GM23338 (cell line): ENCODE data around the gene TULP4. TPM values are rescaled to one million over a fixed set of nuclear protein-coding genes. Genes with fewer than 3 reads are reported as not detected.

Experiments used
- ATAC-seq: fragments of 200-7000 bp; cut with Tn5 transposase; 3 replicates; pipeline ENCODE4 v1.9.1; 2020
- DNase-seq: peaks from one replicate; pipeline ENCODE4 v3.0.0-alpha.2; 2015; ENCODE audit warnings: low spot score
- H2AFZ ChIP-seq: fragments of 200-600 bp; sonication (generic); 2 replicates; pipeline ENCODE4 v1.8.0; 2016; ENCODE audit warnings: antibody characterized with exemption, mild to moderate bottlenecking, moderate library complexity
- H3F3A ChIP-seq: fragments of 200-600 bp; sonication (generic); replicated peaks from 2 replicates; pipeline ENCODE4 v1.8.0; 2017; ENCODE audit warnings: antibody characterized with exemption, mixed run types, low read depth
- H3K27ac ChIP-seq: fragments of 200-600 bp; sonication (generic); 2 replicates; pipeline ENCODE4 v1.6.1; 2016; ENCODE audit warnings: low read depth
- H3K27me3 ChIP-seq: fragments of 200-600 bp; sonication (generic); 2 replicates; pipeline ENCODE4 v1.8.0; 2016; ENCODE audit warnings: mild to moderate bottlenecking, mixed run types, moderate library complexity; ENCODE audit not compliant: insufficient read depth
- H3K36me3 ChIP-seq: fragments of 200-600 bp; sonication (generic); 2 replicates; pipeline ENCODE4 v1.8.0; 2016; ENCODE audit warnings: mild to moderate bottlenecking; ENCODE audit not compliant: insufficient read depth
- H3K4me1 ChIP-seq: fragments of 200-600 bp; sonication (generic); 2 replicates; pipeline ENCODE4 v1.8.0; 2016; ENCODE audit warnings: mild to moderate bottlenecking, moderate library complexity; ENCODE audit not compliant: insufficient read depth
- H3K4me2 ChIP-seq: fragments of 200-600 bp; sonication (generic); 2 replicates; pipeline ENCODE4 v1.7.1; 2017; ENCODE audit warnings: mixed run types
- H3K4me3 ChIP-seq: fragments of 200-600 bp; sonication (generic); 2 replicates; pipeline ENCODE4 v1.6.1; 2016; ENCODE audit warnings: mixed run types
- H3K79me2 ChIP-seq: fragments of 200-600 bp; sonication (generic); replicated peaks from 2 replicates; pipeline ENCODE4 v1.8.0; 2017; ENCODE audit warnings: mild to moderate bottlenecking; ENCODE audit not compliant: insufficient read depth
- H3K9me2 ChIP-seq: fragments of 200-600 bp; sonication (generic); 2 replicates; pipeline ENCODE4 v1.8.0; 2017; ENCODE audit not compliant: insufficient read depth
- H4K20me1 ChIP-seq: fragments of 200-600 bp; sonication (generic); replicated peaks from 2 replicates; pipeline ENCODE4 v1.8.0; 2017; ENCODE audit warnings: mild to moderate bottlenecking; ENCODE audit not compliant: insufficient read depth
- H3K27ac Mint-ChIP-seq: 2 replicates; pipeline ENCODE4 v1.8.0; 2020; ENCODE audit warnings: inconsistent platforms, mild to moderate bottlenecking, moderate library complexity, mixed read lengths
- H3K27me3 Mint-ChIP-seq: 3 replicates; pipeline ENCODE4 v1.8.0; 2022; ENCODE audit warnings: low read depth, mild to moderate bottlenecking, moderate library complexity, mixed read lengths, inconsistent platforms; ENCODE audit not compliant: insufficient read depth, poor library complexity
- H3K36me3 Mint-ChIP-seq: 3 replicates; pipeline ENCODE4 v1.8.0; 2021; ENCODE audit warnings: low read depth, mild to moderate bottlenecking, inconsistent platforms, moderate library complexity, mixed read lengths
- H3K4me1 Mint-ChIP-seq: 3 replicates; pipeline ENCODE4 v1.8.0; 2020; ENCODE audit warnings: mild to moderate bottlenecking, inconsistent platforms, mixed read lengths
- H3K4me3 Mint-ChIP-seq: 3 replicates; pipeline ENCODE4 v1.8.0; 2021; ENCODE audit warnings: moderate library complexity, mild to moderate bottlenecking, inconsistent platforms, mixed read lengths
- H3K9me3 Mint-ChIP-seq: 3 replicates; pipeline ENCODE4 v1.8.0; 2020; ENCODE audit warnings: moderate library complexity, mild to moderate bottlenecking, inconsistent platforms, mixed read lengths
- CREB1 ChIP-seq: fragments of 250-450 bp; sonication (Bioruptor Pico); IDR thresholded peaks from 2 replicates; pipeline ENCODE4 v1.5.0; 2020; ENCODE audit warnings: low read depth, mild to moderate bottlenecking, moderate library complexity
- EZH2 ChIP-seq: fragments of 200-600 bp; sonication (generic); IDR thresholded peaks from one replicate; pipeline ENCODE4 v1.8.0; 2017; ENCODE audit warnings: antibody characterized with exemption, mild to moderate bottlenecking, low read depth; ENCODE audit not compliant: unreplicated experiment
- EZH2phosphoT487 ChIP-seq: fragments of 200-600 bp; sonication (generic); IDR thresholded peaks from one replicate; pipeline ENCODE4 v1.8.1; 2018; ENCODE audit warnings: antibody characterized with exemption; ENCODE audit not compliant: unreplicated experiment
- JUNB ChIP-seq: IDR thresholded peaks from one replicate; pipeline ENCODE4 v1.6.1; 2016; ENCODE audit warnings: antibody characterized with exemption; ENCODE audit not compliant: unreplicated experiment
- POLR2AphosphoS5 ChIP-seq: IDR thresholded peaks from 2 replicates; pipeline ENCODE4 v1.6.1; 2016; ENCODE audit warnings: antibody characterized with exemption, low read depth
- STAT1 ChIP-seq: IDR thresholded peaks from one replicate; pipeline ENCODE4 v1.6.1; 2016; ENCODE audit warnings: antibody characterized with exemption; ENCODE audit not compliant: unreplicated experiment
- ZNF114 ChIP-seq: fragments of 250-450 bp; sonication (Bioruptor Pico); IDR thresholded peaks from 2 replicates; pipeline ENCODE4 v1.5.0; 2020; ENCODE audit warnings: mild to moderate bottlenecking, moderate library complexity
- ZNF331 ChIP-seq: fragments of 250-450 bp; sonication (Bioruptor Pico); IDR thresholded peaks from 2 replicates; pipeline ENCODE4 v1.5.0; 2020; ENCODE audit warnings: low read depth, mild to moderate bottlenecking, moderate library complexity
- polyA plus RNA-seq: library from polyadenylated mRNA; unstranded; fragments of >200 nt; fragmentation: Nextera tagmentation; extraction: Ambion mirVana; gene quantifications from 2 replicates; pipeline ENCODE4 v1.2.1, GENCODE V29; 2016
- total RNA-seq: library from RNA; depleted of rRNA; stranded (reverse); fragments of >200 nt; shearing (Covaris generic); gene quantifications from 2 replicates; pipeline ENCODE4 v1.2.3, GENCODE V29; 2014
- TF ChIP-seq, protein P1 (sequence below), 2 experiments: fragments of 200-600 bp in 1 of 2; sonication (generic) in 1 of 2; conservative IDR thresholded peaks; 2 replicates each; pipeline versions ENCODE4 v1.5.1 to v1.6.1; 2016 to 2017; ENCODE audit warnings: antibody characterized with exemption in 2 of 2, low read depth in 2 of 2, mild to moderate bottlenecking in 2 of 2, moderate library complexity in 1 of 2
- TF ChIP-seq, protein P2 (sequence below): IDR thresholded peaks from one replicate; pipeline ENCODE4 v1.6.1; 2018; ENCODE audit warnings: antibody characterized with exemption; ENCODE audit not compliant: unreplicated experiment
- TF ChIP-seq, protein P3 (sequence below): IDR thresholded peaks from 2 replicates; pipeline ENCODE4 v1.6.1; 2016; ENCODE audit warnings: antibody characterized with exemption

TULP4 gene
- total and polyA plus RNA-seq, 2 experiments from 2014 or later: 31.2 to 50.2 TPM

GRCh38 chr6:158266131-158266530, 46.1 kb upstream of the TULP4 start:
- no peaks in the 10 kb centered on the region for H3K27me3 Mint-ChIP-seq
- Histone ChIP-seq H3K36me3 (no peaks in the 10 kb centered on the region), H3K4me1 (peaks cover 31% of the 10 kb centered on the region), H3K27me3 (no peaks in the 10 kb centered on the region), H3K9me2 (no peaks in the 10 kb centered on the region), H3K27ac (no peak overlapping the region), H3K4me3 (no peak overlapping the region), H3K4me2 (no peak overlapping the region), H4K20me1 (peaks cover 4% of the 10 kb centered on the region; the same call in 1 of the 2 replicates), H2AFZ (no peak overlapping the region), H3K79me2 (peaks cover 29% of the 10 kb centered on the region), H3F3A (no peaks in the 10 kb centered on the region)
- ATAC-seq (no peak), DNase-seq (no peak)
- no peaks in the 10 kb centered on the region; the same call in 2 of the 3 replicates for H3K9me3 Mint-ChIP-seq
- no peak overlapping the region for H3K4me3 Mint-ChIP-seq
- H3K27ac Mint-ChIP-seq: no peak overlapping the region
- TF ChIP-seq ZNF114 (no peak), STAT1 (no peak), POLR2AphosphoS5 (no peak), ZNF331 (CRISPR knock-in tag) (no peak)
- TF ChIP-seq, protein P1, sequence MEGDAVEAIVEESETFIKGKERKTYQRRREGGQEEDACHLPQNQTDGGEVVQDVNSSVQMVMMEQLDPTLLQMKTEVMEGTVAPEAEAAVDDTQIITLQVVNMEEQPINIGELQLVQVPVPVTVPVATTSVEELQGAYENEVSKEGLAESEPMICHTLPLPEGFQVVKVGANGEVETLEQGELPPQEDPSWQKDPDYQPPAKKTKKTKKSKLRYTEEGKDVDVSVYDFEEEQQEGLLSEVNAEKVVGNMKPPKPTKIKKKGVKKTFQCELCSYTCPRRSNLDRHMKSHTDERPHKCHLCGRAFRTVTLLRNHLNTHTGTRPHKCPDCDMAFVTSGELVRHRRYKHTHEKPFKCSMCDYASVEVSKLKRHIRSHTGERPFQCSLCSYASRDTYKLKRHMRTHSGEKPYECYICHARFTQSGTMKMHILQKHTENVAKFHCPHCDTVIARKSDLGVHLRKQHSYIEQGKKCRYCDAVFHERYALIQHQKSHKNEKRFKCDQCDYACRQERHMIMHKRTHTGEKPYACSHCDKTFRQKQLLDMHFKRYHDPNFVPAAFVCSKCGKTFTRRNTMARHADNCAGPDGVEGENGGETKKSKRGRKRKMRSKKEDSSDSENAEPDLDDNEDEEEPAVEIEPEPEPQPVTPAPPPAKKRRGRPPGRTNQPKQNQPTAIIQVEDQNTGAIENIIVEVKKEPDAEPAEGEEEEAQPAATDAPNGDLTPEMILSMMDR (conservative IDR thresholded peaks at IDR 0.05; ENCODE audit: low read depth in 2 of 2): no peak
- TF ChIP-seq, protein P2, sequence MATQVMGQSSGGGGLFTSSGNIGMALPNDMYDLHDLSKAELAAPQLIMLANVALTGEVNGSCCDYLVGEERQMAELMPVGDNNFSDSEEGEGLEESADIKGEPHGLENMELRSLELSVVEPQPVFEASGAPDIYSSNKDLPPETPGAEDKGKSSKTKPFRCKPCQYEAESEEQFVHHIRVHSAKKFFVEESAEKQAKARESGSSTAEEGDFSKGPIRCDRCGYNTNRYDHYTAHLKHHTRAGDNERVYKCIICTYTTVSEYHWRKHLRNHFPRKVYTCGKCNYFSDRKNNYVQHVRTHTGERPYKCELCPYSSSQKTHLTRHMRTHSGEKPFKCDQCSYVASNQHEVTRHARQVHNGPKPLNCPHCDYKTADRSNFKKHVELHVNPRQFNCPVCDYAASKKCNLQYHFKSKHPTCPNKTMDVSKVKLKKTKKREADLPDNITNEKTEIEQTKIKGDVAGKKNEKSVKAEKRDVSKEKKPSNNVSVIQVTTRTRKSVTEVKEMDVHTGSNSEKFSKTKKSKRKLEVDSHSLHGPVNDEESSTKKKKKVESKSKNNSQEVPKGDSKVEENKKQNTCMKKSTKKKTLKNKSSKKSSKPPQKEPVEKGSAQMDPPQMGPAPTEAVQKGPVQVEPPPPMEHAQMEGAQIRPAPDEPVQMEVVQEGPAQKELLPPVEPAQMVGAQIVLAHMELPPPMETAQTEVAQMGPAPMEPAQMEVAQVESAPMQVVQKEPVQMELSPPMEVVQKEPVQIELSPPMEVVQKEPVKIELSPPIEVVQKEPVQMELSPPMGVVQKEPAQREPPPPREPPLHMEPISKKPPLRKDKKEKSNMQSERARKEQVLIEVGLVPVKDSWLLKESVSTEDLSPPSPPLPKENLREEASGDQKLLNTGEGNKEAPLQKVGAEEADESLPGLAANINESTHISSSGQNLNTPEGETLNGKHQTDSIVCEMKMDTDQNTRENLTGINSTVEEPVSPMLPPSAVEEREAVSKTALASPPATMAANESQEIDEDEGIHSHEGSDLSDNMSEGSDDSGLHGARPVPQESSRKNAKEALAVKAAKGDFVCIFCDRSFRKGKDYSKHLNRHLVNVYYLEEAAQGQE: no peak
- H3K36me3 Mint-ChIP-seq: peaks cover 22% of the 10 kb centered on the region; the same call in 2 of the 3 replicates
- H3K4me1 Mint-ChIP-seq: peaks cover 32% of the 10 kb centered on the region

GRCh38 chr6:158268361-158269147, 43.7 kb upstream of the TULP4 start:
- Histone ChIP-seq H3K4me1 (peaks cover 31% of the 10 kb centered on the region), H3K4me2 (no peak overlapping the region), H2AFZ (no peak overlapping the region), H3K27me3 (no peaks in the 10 kb centered on the region), H3F3A (no peaks in the 10 kb centered on the region), H4K20me1 (peaks cover 4% of the 10 kb centered on the region; the same call in 1 of the 2 replicates), H3K79me2 (peaks cover 46% of the 10 kb centered on the region), H3K27ac (no peak overlapping the region), H3K36me3 (no peaks in the 10 kb centered on the region), H3K4me3 (no peak overlapping the region), H3K9me2 (no peaks in the 10 kb centered on the region)
- no peak overlapping the region for H3K4me3 Mint-ChIP-seq
- no peak overlapping the region for H3K27ac Mint-ChIP-seq
- DNase-seq (no peak), ATAC-seq (no peak)
- H3K27me3 Mint-ChIP-seq: peaks cover 2% of the 10 kb centered on the region
- peaks cover 24% of the 10 kb centered on the region; the same call in 2 of the 3 replicates for H3K36me3 Mint-ChIP-seq
- H3K4me1 Mint-ChIP-seq: peaks cover 32% of the 10 kb centered on the region
- no peaks in the 10 kb centered on the region for H3K9me3 Mint-ChIP-seq
- no peak for TF ChIP-seq STAT1
- TF ChIP-seq POLR2AphosphoS5: no peak
- TF ChIP-seq, protein P3, sequence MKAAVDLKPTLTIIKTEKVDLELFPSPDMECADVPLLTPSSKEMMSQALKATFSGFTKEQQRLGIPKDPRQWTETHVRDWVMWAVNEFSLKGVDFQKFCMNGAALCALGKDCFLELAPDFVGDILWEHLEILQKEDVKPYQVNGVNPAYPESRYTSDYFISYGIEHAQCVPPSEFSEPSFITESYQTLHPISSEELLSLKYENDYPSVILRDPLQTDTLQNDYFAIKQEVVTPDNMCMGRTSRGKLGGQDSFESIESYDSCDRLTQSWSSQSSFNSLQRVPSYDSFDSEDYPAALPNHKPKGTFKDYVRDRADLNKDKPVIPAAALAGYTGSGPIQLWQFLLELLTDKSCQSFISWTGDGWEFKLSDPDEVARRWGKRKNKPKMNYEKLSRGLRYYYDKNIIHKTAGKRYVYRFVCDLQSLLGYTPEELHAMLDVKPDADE: no peak
- no peak for TF ChIP-seq EZH2phosphoT487
- TF ChIP-seq ZNF331 (CRISPR knock-in tag): no peak
- no peak for TF ChIP-seq ZNF114
- no peak for TF ChIP-seq CREB1 (CRISPR knock-in tag)
- TF ChIP-seq, protein P1 (conservative IDR thresholded peaks at IDR 0.05; ENCODE audit: low read depth in 2 of 2): no peak
- no peak for TF ChIP-seq EZH2
- TF ChIP-seq JUNB: no peak
